ENCODE data around the gene MCTP1. TPM values are rescaled to one million over a fixed set of nuclear protein-coding genes. Genes with fewer than 3 reads are reported as not detected.

MCTP1 gene
- total RNA-seq, 1 donor from 2014 or later, result 1.7 TPM

DNA sequence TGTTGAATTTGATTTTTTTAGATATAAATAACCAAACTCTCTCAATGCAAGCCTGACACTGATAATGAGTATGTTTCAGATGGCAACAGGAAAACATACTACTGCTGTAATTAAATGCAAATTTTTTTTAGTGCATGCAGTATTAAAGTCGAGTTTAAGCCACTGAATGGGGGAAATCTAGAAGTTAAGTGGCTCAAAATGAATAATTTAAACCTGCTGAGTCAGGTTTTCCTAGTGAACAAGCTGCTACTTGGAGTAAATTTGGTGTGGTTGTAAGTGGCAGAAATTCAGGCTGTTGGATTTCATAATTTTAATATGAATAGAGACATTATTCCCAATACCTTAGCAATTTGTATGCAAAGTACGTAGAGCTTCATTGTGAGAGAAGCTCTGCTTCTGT is 544.6 kb downstream of the MCTP1 start:
- no peaks in the 10 kb centered on the region for H3K27me3 Mint-ChIP-seq (ENCODE audit: low read depth)
- no peaks in the 10 kb centered on the region for H3K4me1 Mint-ChIP-seq
- TF ChIP-seq, protein P1, sequence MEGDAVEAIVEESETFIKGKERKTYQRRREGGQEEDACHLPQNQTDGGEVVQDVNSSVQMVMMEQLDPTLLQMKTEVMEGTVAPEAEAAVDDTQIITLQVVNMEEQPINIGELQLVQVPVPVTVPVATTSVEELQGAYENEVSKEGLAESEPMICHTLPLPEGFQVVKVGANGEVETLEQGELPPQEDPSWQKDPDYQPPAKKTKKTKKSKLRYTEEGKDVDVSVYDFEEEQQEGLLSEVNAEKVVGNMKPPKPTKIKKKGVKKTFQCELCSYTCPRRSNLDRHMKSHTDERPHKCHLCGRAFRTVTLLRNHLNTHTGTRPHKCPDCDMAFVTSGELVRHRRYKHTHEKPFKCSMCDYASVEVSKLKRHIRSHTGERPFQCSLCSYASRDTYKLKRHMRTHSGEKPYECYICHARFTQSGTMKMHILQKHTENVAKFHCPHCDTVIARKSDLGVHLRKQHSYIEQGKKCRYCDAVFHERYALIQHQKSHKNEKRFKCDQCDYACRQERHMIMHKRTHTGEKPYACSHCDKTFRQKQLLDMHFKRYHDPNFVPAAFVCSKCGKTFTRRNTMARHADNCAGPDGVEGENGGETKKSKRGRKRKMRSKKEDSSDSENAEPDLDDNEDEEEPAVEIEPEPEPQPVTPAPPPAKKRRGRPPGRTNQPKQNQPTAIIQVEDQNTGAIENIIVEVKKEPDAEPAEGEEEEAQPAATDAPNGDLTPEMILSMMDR (conservative IDR thresholded peaks at IDR 0.05), result no peak
- H3K9me3 Mint-ChIP-seq, result no peaks in the 10 kb centered on the region
- no peaks in the 10 kb centered on the region for H3K36me3 Mint-ChIP-seq (ENCODE audit: low read depth)
- no peak for DNase-seq (ENCODE audit: low read depth, low spot score)
- H3K4me3 Mint-ChIP-seq, result no peak overlapping the region
- H3K27ac Mint-ChIP-seq (ENCODE audit: unreplicated experiment), result no peak overlapping the region

DNA sequence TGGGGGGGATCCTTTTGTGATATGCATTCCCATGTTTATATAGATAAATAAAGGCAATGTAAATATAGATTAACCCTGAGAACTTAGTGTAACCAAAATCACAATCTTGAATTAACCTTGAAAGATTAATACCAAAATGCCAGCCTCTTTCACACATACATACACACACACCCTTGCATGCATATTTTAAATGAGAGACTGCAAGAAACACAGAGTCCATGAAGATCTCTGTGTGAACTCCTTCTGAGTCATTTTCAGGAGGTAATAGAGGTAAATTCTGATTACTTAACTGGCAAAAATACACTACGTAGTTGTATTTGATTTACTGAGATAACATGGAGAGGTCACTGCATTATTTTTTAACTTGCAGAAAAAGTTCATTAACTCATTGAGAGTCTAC is 548.4 kb downstream of the MCTP1 start:
- TF ChIP-seq, protein P1 (conservative IDR thresholded peaks at IDR 0.05), result no peak
- H3K36me3 Mint-ChIP-seq (ENCODE audit: low read depth), result no peaks in the 10 kb centered on the region
- H3K9me3 Mint-ChIP-seq, result no peaks in the 10 kb centered on the region
- no peaks in the 10 kb centered on the region for H3K4me1 Mint-ChIP-seq
- H3K4me3 Mint-ChIP-seq, result no peak overlapping the region
- no peak for DNase-seq (ENCODE audit: low read depth, low spot score)
- H3K27me3 Mint-ChIP-seq (ENCODE audit: low read depth), result no peaks in the 10 kb centered on the region
- H3K27ac Mint-ChIP-seq (ENCODE audit: unreplicated experiment), result no peak overlapping the region

- DNase-seq (ENCODE audit: low read depth, low spot score), result no peak
- no peaks in the 10 kb centered on the region for H3K36me3 Mint-ChIP-seq (ENCODE audit: low read depth)
- no peak overlapping the region for H3K4me3 Mint-ChIP-seq
- no peak overlapping the region for H3K27ac Mint-ChIP-seq (ENCODE audit: unreplicated experiment)
- H3K9me3 Mint-ChIP-seq, result no peaks in the 10 kb centered on the region
- no peaks in the 10 kb centered on the region for H3K4me1 Mint-ChIP-seq
- TF ChIP-seq, protein P1 (conservative IDR thresholded peaks at IDR 0.05), result no peak
- H3K27me3 Mint-ChIP-seq (ENCODE audit: low read depth), result no peaks in the 10 kb centered on the region
Observed at GRCh38 chr5:94731471-94731870, 553.4 kb downstream of the MCTP1 start.

DNA sequence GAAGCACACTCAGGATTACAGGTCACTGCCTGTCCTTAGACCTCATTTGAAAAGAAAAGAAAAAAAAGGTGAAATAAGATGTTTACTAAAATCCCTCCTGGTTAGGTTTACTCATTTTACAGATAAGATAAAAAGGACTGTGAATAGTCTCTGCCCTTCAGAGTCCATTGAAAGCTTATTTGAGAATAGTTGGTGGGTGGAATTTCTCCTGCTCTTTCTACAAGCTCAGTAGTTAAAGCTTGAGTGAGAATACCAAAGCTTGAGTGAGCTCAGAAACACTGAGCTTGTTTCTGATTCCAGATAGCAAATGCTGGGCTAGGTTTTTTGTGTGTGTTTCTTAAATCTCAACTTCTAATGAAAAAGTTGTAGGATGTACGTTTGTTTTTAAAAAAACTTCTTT is 559.8 kb downstream of the MCTP1 start:
- DNase-seq (ENCODE audit: low read depth, low spot score), result no peak
- Mint-ChIP-seq H3K36me3 (ENCODE audit: low read depth) (no peaks in the 10 kb centered on the region), H3K27me3 (ENCODE audit: low read depth) (no peaks in the 10 kb centered on the region), H3K4me3 (no peak overlapping the region), H3K9me3 (no peaks in the 10 kb centered on the region), H3K27ac (ENCODE audit: unreplicated experiment) (no peak overlapping the region), H3K4me1 (no peaks in the 10 kb centered on the region)
- TF ChIP-seq, protein P1 (conservative IDR thresholded peaks at IDR 0.05), result no peak

DNA sequence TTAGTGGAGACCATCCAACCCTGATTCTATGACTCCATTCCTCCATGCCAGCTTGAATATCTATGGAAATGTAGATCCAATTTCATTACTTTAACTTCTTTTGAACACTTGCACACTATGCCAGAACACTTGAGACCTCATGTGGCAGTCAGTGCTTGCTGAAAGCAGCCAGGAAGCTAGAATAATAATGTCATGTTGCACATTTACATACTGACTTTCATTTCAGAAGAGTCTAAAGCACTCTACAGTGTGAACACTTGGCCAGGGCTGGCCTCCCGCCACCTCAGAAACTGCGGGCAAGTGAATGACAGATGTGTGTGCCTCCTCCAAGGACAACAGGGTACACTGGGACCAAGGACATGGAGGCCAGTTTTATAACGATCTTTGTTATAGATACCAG is 569.1 kb downstream of the MCTP1 start:
- Mint-ChIP-seq H3K4me1 (no peaks in the 10 kb centered on the region), H3K9me3 (peaks cover 12% of the 10 kb centered on the region), H3K27ac (ENCODE audit: unreplicated experiment) (no peak overlapping the region), H3K36me3 (ENCODE audit: low read depth) (peaks cover 21% of the 10 kb centered on the region), H3K27me3 (ENCODE audit: low read depth) (no peaks in the 10 kb centered on the region), H3K4me3 (no peak overlapping the region)
- no peak for DNase-seq (ENCODE audit: low read depth, low spot score)
- TF ChIP-seq, protein P1 (conservative IDR thresholded peaks at IDR 0.05), result no peak

GRCh38 chr5:94711785-94712184 is 573.1 kb downstream of the MCTP1 start:
- no peak overlapping the region for H3K27ac Mint-ChIP-seq (ENCODE audit: unreplicated experiment)
- H3K27me3 Mint-ChIP-seq (ENCODE audit: low read depth), result no peaks in the 10 kb centered on the region
- no peaks in the 10 kb centered on the region for H3K9me3 Mint-ChIP-seq
- no peak overlapping the region for H3K4me3 Mint-ChIP-seq
- TF ChIP-seq, protein P1 (conservative IDR thresholded peaks at IDR 0.05), result no peak
- DNase-seq (ENCODE audit: low read depth, low spot score), result no peak
- H3K4me1 Mint-ChIP-seq, result peaks cover 4% of the 10 kb centered on the region
- peaks cover 21% of the 10 kb centered on the region for H3K36me3 Mint-ChIP-seq (ENCODE audit: low read depth)

All from neural crest cell (in vitro differentiated cells).